RWPE2 (cell line): Measurements from ENCODE around the gene PIR.

Experiments
- ATAC-seq: fragments of 200-7000 bp; cut with Tn5 transposase; 3 replicates; pipeline ENCODE4 v1.9.1; 2021; ENCODE audit warnings: low read depth
- DNase-seq: peaks from one replicate; pipeline ENCODE4 v3.0.0-alpha.2; 2020; ENCODE audit warnings: low spot score
- H3K27ac ChIP-seq: fragments of 450-650 bp; 2 replicates; pipeline ENCODE4 v1.5.1; 2017; ENCODE audit warnings: mild to moderate bottlenecking; ENCODE audit not compliant: poor library complexity, severe bottlenecking
- H3K27me3 ChIP-seq: fragments of 250-450 bp; sonication (Bioruptor Pico); 2 replicates; pipeline ENCODE4 v1.5.1; 2021; ENCODE audit warnings: mild to moderate bottlenecking, moderate library complexity; ENCODE audit not compliant: insufficient read depth, poor library complexity, severe bottlenecking
- H3K36me3 ChIP-seq: fragments of 250-450 bp; sonication (Bioruptor Pico); 2 replicates; pipeline ENCODE4 v1.5.1; 2020; ENCODE audit warnings: low read depth, mild to moderate bottlenecking, moderate library complexity
- H3K4me1 ChIP-seq: fragments of 250-450 bp; sonication (Bioruptor Pico); 2 replicates; pipeline ENCODE4 v1.5.1; 2021; ENCODE audit warnings: mild to moderate bottlenecking, moderate library complexity; ENCODE audit not compliant: insufficient read depth, poor library complexity, severe bottlenecking
- H3K4me3 ChIP-seq: fragments of 250-450 bp; sonication (Bioruptor Pico); 2 replicates; pipeline ENCODE4 v1.5.1; 2021; ENCODE audit warnings: mild to moderate bottlenecking, moderate library complexity; ENCODE audit not compliant: severe bottlenecking
- H3K9me3 ChIP-seq: fragments of 250-450 bp; sonication (Bioruptor Pico); 2 replicates; pipeline ENCODE4 v1.5.1; 2021; ENCODE audit warnings: mild to moderate bottlenecking, moderate library complexity; ENCODE audit not compliant: severe bottlenecking
- TF ChIP-seq, protein P1 (sequence below): fragments of 450-650 bp; IDR thresholded peaks from one replicate; pipeline ENCODE4 v1.5.1; 2017; ENCODE audit warnings: mild to moderate bottlenecking, moderate library complexity; ENCODE audit not compliant: poor library complexity, severe bottlenecking

Gene PIR

DNA sequence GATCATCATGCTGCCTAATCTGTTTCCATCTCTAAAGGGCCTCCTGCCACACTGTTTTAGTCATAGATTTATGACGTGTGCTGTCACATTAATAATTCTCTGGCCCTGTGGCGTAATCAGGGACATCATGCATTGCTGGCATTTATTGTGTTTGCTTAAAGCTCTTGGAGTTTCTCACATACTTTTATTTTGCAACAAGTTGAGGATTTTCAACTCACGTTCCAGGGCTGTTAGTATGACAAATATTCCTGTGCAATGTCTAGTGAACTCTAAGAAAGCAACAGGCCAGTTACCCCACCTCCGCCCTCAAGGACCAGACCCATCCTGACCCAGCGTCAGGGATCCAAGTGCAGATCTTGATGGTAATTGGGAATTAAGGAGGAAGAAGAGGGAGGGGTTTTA, 150.1 kb downstream of the PIR start:
- Histone ChIP-seq H3K36me3 (no peaks in the 10 kb centered on the region), H3K4me1 (no peaks in the 10 kb centered on the region), H3K4me3 (no peak overlapping the region), H3K9me3 (no peaks in the 10 kb centered on the region), H3K27me3 (no peaks in the 10 kb centered on the region), H3K27ac (no peak overlapping the region)
- DNase-seq = no peak
- no peak for ATAC-seq
- TF ChIP-seq, protein P1, sequence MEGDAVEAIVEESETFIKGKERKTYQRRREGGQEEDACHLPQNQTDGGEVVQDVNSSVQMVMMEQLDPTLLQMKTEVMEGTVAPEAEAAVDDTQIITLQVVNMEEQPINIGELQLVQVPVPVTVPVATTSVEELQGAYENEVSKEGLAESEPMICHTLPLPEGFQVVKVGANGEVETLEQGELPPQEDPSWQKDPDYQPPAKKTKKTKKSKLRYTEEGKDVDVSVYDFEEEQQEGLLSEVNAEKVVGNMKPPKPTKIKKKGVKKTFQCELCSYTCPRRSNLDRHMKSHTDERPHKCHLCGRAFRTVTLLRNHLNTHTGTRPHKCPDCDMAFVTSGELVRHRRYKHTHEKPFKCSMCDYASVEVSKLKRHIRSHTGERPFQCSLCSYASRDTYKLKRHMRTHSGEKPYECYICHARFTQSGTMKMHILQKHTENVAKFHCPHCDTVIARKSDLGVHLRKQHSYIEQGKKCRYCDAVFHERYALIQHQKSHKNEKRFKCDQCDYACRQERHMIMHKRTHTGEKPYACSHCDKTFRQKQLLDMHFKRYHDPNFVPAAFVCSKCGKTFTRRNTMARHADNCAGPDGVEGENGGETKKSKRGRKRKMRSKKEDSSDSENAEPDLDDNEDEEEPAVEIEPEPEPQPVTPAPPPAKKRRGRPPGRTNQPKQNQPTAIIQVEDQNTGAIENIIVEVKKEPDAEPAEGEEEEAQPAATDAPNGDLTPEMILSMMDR = no peak

DNA sequence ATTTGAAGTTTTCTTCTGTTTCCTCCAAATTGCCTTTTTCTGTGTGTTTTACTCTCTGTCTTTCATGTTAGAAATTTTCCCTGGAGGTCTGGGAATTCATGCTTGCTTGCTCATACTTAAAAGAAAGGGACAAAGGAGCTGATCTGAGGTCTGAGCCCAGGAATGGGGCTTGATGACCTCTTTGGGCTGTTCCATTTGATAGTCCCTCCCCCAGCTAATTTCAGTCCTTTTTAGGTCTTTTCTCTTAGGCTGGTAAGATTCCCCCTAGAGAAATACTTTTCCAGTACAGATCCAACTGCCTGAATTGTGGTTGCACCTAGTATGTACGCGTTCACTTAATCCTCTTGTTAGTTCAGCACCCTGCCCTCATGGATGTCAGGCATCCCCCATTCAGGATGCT, 152.3 kb downstream of the PIR start:
- Histone ChIP-seq H3K9me3 (no peaks in the 10 kb centered on the region), H3K4me1 (no peaks in the 10 kb centered on the region), H3K4me3 (no peak overlapping the region), H3K36me3 (no peaks in the 10 kb centered on the region), H3K27ac (no peak overlapping the region), H3K27me3 (no peaks in the 10 kb centered on the region)
- DNase-seq = no peak
- no peak for ATAC-seq
- TF ChIP-seq, protein P1 = no peak

DNA sequence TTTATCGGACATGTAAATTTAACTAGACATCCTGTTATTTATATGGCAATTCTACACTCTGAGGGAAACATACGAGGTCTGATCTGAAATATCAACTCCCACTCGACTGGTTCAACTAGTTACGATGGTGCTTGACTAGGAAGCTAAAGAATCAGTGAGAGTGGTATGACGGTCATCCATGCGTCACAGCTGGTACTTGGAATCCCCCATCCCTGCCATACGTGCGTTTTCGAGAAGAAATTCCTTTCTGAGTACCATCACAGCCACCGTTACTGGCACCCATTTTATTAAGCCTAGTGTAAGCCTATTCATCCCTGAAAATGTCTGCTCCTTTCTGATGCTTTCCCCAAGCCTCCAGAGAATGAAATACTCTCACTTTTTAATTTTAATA, 157.1 kb downstream of the PIR start:
- TF ChIP-seq, protein P1 = no peak
- H3K27me3 ChIP-seq = no peaks in the 10 kb centered on the region
- no peaks in the 10 kb centered on the region for H3K9me3 ChIP-seq
- H3K36me3 ChIP-seq = peaks cover 14% of the 10 kb centered on the region
- H3K27ac ChIP-seq = no peak overlapping the region
- no peaks in the 10 kb centered on the region for H3K4me1 ChIP-seq
- H3K4me3 ChIP-seq = peak overlapping the region; percentile 94
- DNase-seq (no peak), ATAC-seq (no peak)

DNA sequence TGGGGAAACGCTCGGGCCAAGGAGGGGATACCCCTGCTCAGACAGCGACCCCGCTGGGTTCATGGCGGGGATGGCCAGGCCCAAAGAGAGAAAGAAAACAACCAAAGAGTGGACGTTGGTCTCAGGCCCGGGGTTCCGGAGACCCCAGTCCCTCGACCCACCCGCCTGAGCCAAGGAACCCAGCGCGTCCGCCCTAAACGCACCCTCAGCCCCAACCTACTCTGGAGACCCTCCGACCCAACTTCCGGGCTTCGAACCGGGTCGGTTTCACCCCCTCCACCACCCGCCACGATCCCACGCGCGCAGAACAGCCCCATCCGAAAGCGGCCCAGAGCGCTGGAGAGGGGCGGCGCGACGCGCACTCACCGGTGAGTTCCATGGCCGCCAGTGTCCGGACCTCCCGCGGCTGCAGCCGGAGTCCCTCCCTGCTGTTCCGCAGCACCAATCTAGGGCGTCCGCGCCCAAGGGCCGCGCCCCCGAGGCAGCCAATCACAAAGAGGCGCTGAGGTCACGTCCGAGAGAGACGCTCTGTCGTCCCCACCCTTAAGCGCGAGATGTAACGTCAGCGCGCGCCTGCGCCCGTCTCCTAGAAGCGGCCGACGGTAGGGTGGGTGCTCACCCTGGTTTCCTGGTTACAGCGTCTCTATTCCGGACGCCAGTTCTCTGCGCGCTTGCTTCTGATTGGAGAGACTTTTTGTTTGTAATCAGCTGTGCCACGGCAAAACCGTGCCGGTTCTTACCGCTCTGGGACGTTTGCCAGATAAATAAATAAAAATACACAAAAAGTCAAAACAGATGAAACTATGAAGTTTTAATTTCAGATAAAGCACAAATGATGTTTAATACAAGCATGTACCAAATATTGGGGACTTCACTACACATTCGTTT, 157.8 kb downstream of the PIR start, which contains the start of gene PIGA:
Gene PIGA (minus strand): TSS at position 389 of the 888 bp plus-strand sequence. CDS start 3,593 bp downstream, outside the sequence.
- DNase-seq = peak; percentile 93
- Histone ChIP-seq H3K27ac (peak within 1 kb of the TSS; percentile 65), H3K4me1 (no peaks in the 10 kb centered on the region), H3K27me3 (no peaks in the 10 kb centered on the region), H3K9me3 (no peaks in the 10 kb centered on the region), H3K36me3 (peaks cover 17% of the 10 kb centered on the region), H3K4me3 (peak within 1 kb of the TSS; percentile 94)
- TF ChIP-seq, protein P1 = no peak
- ATAC-seq = peak; percentile 96
